ENCODE results near the gene MPIG6B. TPM values are rescaled to one million over a fixed set of nuclear protein-coding genes. Genes with fewer than 3 reads are reported as not detected.
"Not testable (repeated sequence)": the region's sequence is repeated elsewhere in the genome, so short reads cannot be mapped to it uniquely, and the experiment has no call there.

MPIG6B gene
- polyA plus RNA-seq, 3 donors, result 0.09 to 0.75 (median 0.68) TPM

- DNase-seq, result no peak
- Histone ChIP-seq H3K27me3 (ENCODE audit: control insufficient read depth in 2 of 2, insufficient read depth in 2 of 2, low read length in 2 of 2) (no peaks in the 10 kb centered on the region), H3K9me3 (replicated peaks in 1 of 2; ENCODE audit: control insufficient read depth in 1 of 2, insufficient read depth in 1 of 2, low read length in 2 of 2) (no peaks in the 10 kb centered on the region), H3K4me1 (ENCODE audit: control insufficient read depth in 1 of 2, insufficient read depth in 2 of 2, low read length in 2 of 2) (peaks cover 26 to 34% of the 10 kb centered on the region in 2 donors), H3K27ac (ENCODE audit: low read depth in 1 of 2, low read length in 2 of 2) (no peak overlapping the region), H3K79me2 (ENCODE audit: insufficient read depth, low read length) (peaks cover 3% of the 10 kb centered on the region), H3K36me3 (replicated peaks in 1 of 2; ENCODE audit: control insufficient read depth in 1 of 2, insufficient read depth in 2 of 2, low read length in 2 of 2) (no peaks in the 10 kb centered on the region), H3K9ac (ENCODE audit: insufficient read depth, low read length, poor library complexity, severe bottlenecking) (no peak overlapping the region), H4K20me1 (ENCODE audit: insufficient read depth, low read length) (no peaks in the 10 kb centered on the region), H2AFZ (ENCODE audit: insufficient read depth, low read depth, low read length, poor library complexity, severe bottlenecking) (no peak overlapping the region), H3K4me3 (replicated peaks in 1 of 3; ENCODE audit: low read depth in 2 of 3, low read length in 3 of 3) (no peak overlapping the region), H3K4me2 (replicated peaks; ENCODE audit: extremely low read depth, low read length, poor library complexity, severe bottlenecking) (no peak overlapping the region)
- Mint-ChIP-seq H3K4me1 (peaks cover 34% of the 10 kb centered on the region), H3K4me3 (no peak overlapping the region), H3K27ac (peak overlapping the region in 2 of 7 donors; percentile 6 to 23), H3K9me3 (peaks cover 0 to 2% (median 0%) of the 10 kb centered on the region in 7 donors), H3K27me3 (ENCODE audit: low read depth in 3 of 3) (peaks cover 0 to 7% (median under 1%) of the 10 kb centered on the region in 3 donors), H3K36me3 (peaks cover 0 to under 1% of the 10 kb centered on the region in 2 donors)
- intact Hi-C loops (cut with micrococcal nuclease), result no loop called here
- TF ChIP-seq CTCF (IDR thresholded peaks at IDR 0.05), result no peak
- WGBS (ENCODE audit: insufficient coverage), result 92% methylated on average over 8 of the region's 10 CpGs
Observed at GRCh38 chr6:31707701-31708100, 15.5 kb upstream of the MPIG6B start.

- intact Hi-C loops (cut with micrococcal nuclease), result no loop called here
- no peaks in the 10 kb centered on the region for H3K36me3 ChIP-seq (replicated peaks in 1 of 2; ENCODE audit: control insufficient read depth in 1 of 2, insufficient read depth in 2 of 2, low read length in 2 of 2)
Observed at GRCh38 chr6:31708224-31708623, 14.9 kb upstream of the MPIG6B start.

GRCh38 chr6:31709157-31709556, 14.0 kb upstream of the MPIG6B start:
- WGBS (ENCODE audit: insufficient coverage), result 80% methylated on average over 7 of the region's 11 CpGs
- H3K79me2 ChIP-seq (ENCODE audit: insufficient read depth, low read length); H3K27ac ChIP-seq (ENCODE audit: low read depth in 1 of 2, low read length in 2 of 2); H3K9me3 Mint-ChIP-seq; H3K4me3 ChIP-seq (replicated peaks in 1 of 3; ENCODE audit: low read depth in 2 of 3, low read length in 3 of 3); H3K36me3 Mint-ChIP-seq; H2AFZ ChIP-seq (ENCODE audit: insufficient read depth, low read depth, low read length, poor library complexity, severe bottlenecking); H3K27me3 ChIP-seq (ENCODE audit: control insufficient read depth in 2 of 2, insufficient read depth in 2 of 2, low read length in 2 of 2); H3K4me3 Mint-ChIP-seq; DNase-seq; H4K20me1 ChIP-seq (ENCODE audit: insufficient read depth, low read length); H3K27me3 Mint-ChIP-seq (ENCODE audit: low read depth in 3 of 3); H3K9me3 ChIP-seq (replicated peaks in 1 of 2; ENCODE audit: control insufficient read depth in 1 of 2, insufficient read depth in 1 of 2, low read length in 2 of 2); intact Hi-C loops (cut with micrococcal nuclease); H3K4me2 ChIP-seq (replicated peaks; ENCODE audit: extremely low read depth, low read length, poor library complexity, severe bottlenecking); H3K36me3 ChIP-seq (replicated peaks in 1 of 2; ENCODE audit: control insufficient read depth in 1 of 2, insufficient read depth in 2 of 2, low read length in 2 of 2); H3K9ac ChIP-seq (ENCODE audit: insufficient read depth, low read length, poor library complexity, severe bottlenecking): not testable (repeated sequence)
- H3K4me1 ChIP-seq (ENCODE audit: control insufficient read depth in 1 of 2, insufficient read depth in 2 of 2, low read length in 2 of 2), result peaks cover 21 to 27% of the 10 kb centered on the region in 2 donors
- H3K4me1 Mint-ChIP-seq, result peaks cover 28% of the 10 kb centered on the region
- H3K27ac Mint-ChIP-seq, result peak overlapping the region in 2 of 7 donors; percentile 54 to 76

More at GRCh38 chr6:31708224-31708623, 14.9 kb upstream of the MPIG6B start:
- Mint-ChIP-seq H3K4me3 (no peak overlapping the region), H3K36me3 (no peaks in the 10 kb centered on the region), H3K27me3 (ENCODE audit: low read depth in 3 of 3) (peaks cover 0 to 8% (median 0%) of the 10 kb centered on the region in 3 donors), H3K9me3 (peaks cover 0 to 2% (median 0%) of the 10 kb centered on the region in 7 donors), H3K4me1 (peaks cover 33% of the 10 kb centered on the region), H3K27ac (no peak overlapping the region)
- Histone ChIP-seq H3K4me1 (ENCODE audit: control insufficient read depth in 1 of 2, insufficient read depth in 2 of 2, low read length in 2 of 2) (peaks cover 26 to 34% of the 10 kb centered on the region in 2 donors), H3K9me3 (replicated peaks in 1 of 2; ENCODE audit: control insufficient read depth in 1 of 2, insufficient read depth in 1 of 2, low read length in 2 of 2) (no peaks in the 10 kb centered on the region), H3K9ac (ENCODE audit: insufficient read depth, low read length, poor library complexity, severe bottlenecking) (no peak overlapping the region), H3K4me2 (replicated peaks; ENCODE audit: extremely low read depth, low read length, poor library complexity, severe bottlenecking) (no peak overlapping the region), H2AFZ (ENCODE audit: insufficient read depth, low read depth, low read length, poor library complexity, severe bottlenecking) (no peak overlapping the region), H4K20me1 (ENCODE audit: insufficient read depth, low read length) (no peaks in the 10 kb centered on the region), H3K4me3 (replicated peaks in 1 of 3; ENCODE audit: low read depth in 2 of 3, low read length in 3 of 3) (no peak overlapping the region), H3K27ac (ENCODE audit: low read depth in 1 of 2, low read length in 2 of 2) (no peak overlapping the region), H3K27me3 (ENCODE audit: control insufficient read depth in 2 of 2, insufficient read depth in 2 of 2, low read length in 2 of 2) (no peaks in the 10 kb centered on the region), H3K79me2 (ENCODE audit: insufficient read depth, low read length) (no peaks in the 10 kb centered on the region)
- 100% methylated on average over 1 of the region's 3 CpGs for WGBS (ENCODE audit: insufficient coverage)
- TF ChIP-seq CTCF (IDR thresholded peaks at IDR 0.05), result no peak
- no peak for DNase-seq
